Sciatic nerve (tissue), 2 donors: ENCODE results near the gene IFI30. TPM values are rescaled to one million over a fixed set of nuclear protein-coding genes. Genes with fewer than 3 reads are reported as not detected.
"Not testable (repeated sequence)": the region's sequence is repeated elsewhere in the genome, so short reads cannot be mapped to it uniquely, and the experiment has no call there.

ENCODE experiments used
- ATAC-seq: fragments of 200-7000 bp; cut with Tn5 transposase; one replicate; pipeline ENCODE4 v1.9.1; 2020; ENCODE audit warnings: mild to moderate bottlenecking, moderate library complexity
- DNase-seq: peaks from one replicate; pipeline ENCODE4 v3.0.0-alpha.2; 2020; ENCODE audit warnings: low spot score
- intact Hi-C: fragments of 100-400 bp; cut with DNase I; formaldehyde crosslinking; loops from one replicate; pipeline ENCODE4 v1.14.2; 2022
- total RNA-seq: library from RNA; stranded (reverse); fragmentation: NEBNext Ultra II Directional; extraction: Animal tissue kit (Norgen Biotek cat#: 25700); gene quantifications from one replicate; pipeline ENCODE4 v1.2.1, GENCODE V29; 2021
- donor health status: DM: no; HTN: no; CAD: no.
- donor health status: DM: no; HTN: no; CAD: no.

The IFI30 gene
- total RNA-seq, 1 donor from 2014 or later, result 82.2 TPM

GRCh38 chr19:18150776-18151624 is 22.6 kb upstream of the IFI30 start:
- DNase-seq (no peak), ATAC-seq (no peak)
- intact Hi-C loops, result no loop called here

GRCh38 chr19:18152442-18152816 is 21.2 kb upstream of the IFI30 start:
- peak; percentile 85 for ATAC-seq
- DNase-seq, result peak; percentile 99
- intact Hi-C loops, result no loop called here

GRCh38 chr19:18152817-18153555 is 20.6 kb upstream of the IFI30 start, which contains the start of gene PIK3R2:
Gene PIK3R2 (plus strand): TSS chr19:18153163. CDS start chr19:18155880, 2,717 bp downstream.
- DNase-seq (peak; percentile 100), ATAC-seq (peak; percentile 92)
- intact Hi-C loops, result no loop called here

GRCh38 chr19:18153556-18154134 is 20.0 kb upstream of the IFI30 start:
- no peak for ATAC-seq
- intact Hi-C loops, result no loop called here
- DNase-seq, result peak; percentile 75

- ATAC-seq, result no peak
- intact Hi-C loops, result no loop called here
- DNase-seq, result no peak
These were observed 18.2 kb upstream of the IFI30 start for GRCh38 chr19:18155095-18156087.

- no peak for DNase-seq
- intact Hi-C loops, result no loop called here
- ATAC-seq, result no peak
These were observed 17.3 kb upstream of the IFI30 start for GRCh38 chr19:18156268-18156667.

GRCh38 chr19:18156841-18157464 is 16.7 kb upstream of the IFI30 start:
- peak; percentile 21 for ATAC-seq
- DNase-seq, result peak; percentile 90

GRCh38 chr19:18157465-18158063 is 16.0 kb upstream of the IFI30 start:
- DNase-seq (no peak), ATAC-seq (no peak)
- intact Hi-C loops, result no loop called here

More at GRCh38 chr19:18156841-18157464, 16.7 kb upstream of the IFI30 start:
- intact Hi-C loops, result no loop called here

- intact Hi-C loops, result no loop called here
- ATAC-seq, result no peak
These were observed 15.1 kb upstream of the IFI30 start for GRCh38 chr19:18158467-18158866.

GRCh38 chr19:18159059-18159616 is 14.5 kb upstream of the IFI30 start:
- intact Hi-C loops, DNase-seq, ATAC-seq: not testable (repeated sequence)

More at GRCh38 chr19:18158467-18158866, 15.1 kb upstream of the IFI30 start:
- DNase-seq, result no peak

- DNase-seq (no peak), ATAC-seq (no peak)
- intact Hi-C loops, result loop anchor here (10.0 kb wide), 1 partner anchor 45 kb away; no protein-coding TSS in a partner anchor
These were observed 13.8 kb upstream of the IFI30 start for GRCh38 chr19:18159810-18160209.

- intact Hi-C loops, result loop anchor here (10.0 kb wide), 1 partner anchor 46 kb away; no protein-coding TSS in a partner anchor
- DNase-seq (no peak), ATAC-seq (peak; percentile 2)
These were observed 13.1 kb upstream of the IFI30 start for GRCh38 chr19:18160493-18160970.

GRCh38 chr19:18160971-18161635 is 12.5 kb upstream of the IFI30 start:
- DNase-seq (peak; percentile 83), ATAC-seq (peak; percentile 57)
- intact Hi-C loops, result loop anchor here (10.0 kb wide), 1 partner anchor 46 kb away; no protein-coding TSS in a partner anchor

GRCh38 chr19:18161636-18162002 is 12.0 kb upstream of the IFI30 start:
- ATAC-seq, result peak; percentile 21
- no peak for DNase-seq
- intact Hi-C loops, result loop anchor here (10.0 kb wide), 1 partner anchor 47 kb away; no protein-coding TSS in a partner anchor

- ATAC-seq, result no peak
- intact Hi-C loops, result loop anchor here (10.0 kb wide), 1 partner anchor 49 kb away; no protein-coding TSS in a partner anchor
These were observed 9.5 kb upstream of the IFI30 start for GRCh38 chr19:18164072-18164471.

GRCh38 chr19:18165794-18166544 is 7.6 kb upstream of the IFI30 start:
- no peak for DNase-seq
- no peak for ATAC-seq
- intact Hi-C loops, result loop anchor here (10.0 kb wide), 1 partner anchor 51 kb away; no protein-coding TSS in a partner anchor

More at GRCh38 chr19:18164072-18164471, 9.5 kb upstream of the IFI30 start:
- no peak for DNase-seq
